Stimulated activated naive CD8-positive, alpha-beta T cell treated with anti-CD3 and anti-CD28 coated beads, Interleukin-15, Interleukin-2, amounts not matched to agents 100 U/mL and 50 U/mL, for 24 hours (primary cell): Measurements from ENCODE around the gene FOXP4.

Experiments
- ATAC-seq: fragments of 150-1000 bp; cut with Tn5 transposase; one replicate; pipeline ENCODE4 v1.10.0; 2021
- DNase-seq: peaks from one replicate; pipeline ENCODE4 v3.0.0; 2021

Gene FOXP4, protein sequence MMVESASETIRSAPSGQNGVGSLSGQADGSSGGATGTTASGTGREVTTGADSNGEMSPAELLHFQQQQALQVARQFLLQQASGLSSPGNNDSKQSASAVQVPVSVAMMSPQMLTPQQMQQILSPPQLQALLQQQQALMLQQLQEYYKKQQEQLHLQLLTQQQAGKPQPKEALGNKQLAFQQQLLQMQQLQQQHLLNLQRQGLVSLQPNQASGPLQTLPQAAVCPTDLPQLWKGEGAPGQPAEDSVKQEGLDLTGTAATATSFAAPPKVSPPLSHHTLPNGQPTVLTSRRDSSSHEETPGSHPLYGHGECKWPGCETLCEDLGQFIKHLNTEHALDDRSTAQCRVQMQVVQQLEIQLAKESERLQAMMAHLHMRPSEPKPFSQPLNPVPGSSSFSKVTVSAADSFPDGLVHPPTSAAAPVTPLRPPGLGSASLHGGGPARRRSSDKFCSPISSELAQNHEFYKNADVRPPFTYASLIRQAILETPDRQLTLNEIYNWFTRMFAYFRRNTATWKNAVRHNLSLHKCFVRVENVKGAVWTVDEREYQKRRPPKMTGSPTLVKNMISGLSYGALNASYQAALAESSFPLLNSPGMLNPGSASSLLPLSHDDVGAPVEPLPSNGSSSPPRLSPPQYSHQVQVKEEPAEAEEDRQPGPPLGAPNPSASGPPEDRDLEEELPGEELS

DNA sequence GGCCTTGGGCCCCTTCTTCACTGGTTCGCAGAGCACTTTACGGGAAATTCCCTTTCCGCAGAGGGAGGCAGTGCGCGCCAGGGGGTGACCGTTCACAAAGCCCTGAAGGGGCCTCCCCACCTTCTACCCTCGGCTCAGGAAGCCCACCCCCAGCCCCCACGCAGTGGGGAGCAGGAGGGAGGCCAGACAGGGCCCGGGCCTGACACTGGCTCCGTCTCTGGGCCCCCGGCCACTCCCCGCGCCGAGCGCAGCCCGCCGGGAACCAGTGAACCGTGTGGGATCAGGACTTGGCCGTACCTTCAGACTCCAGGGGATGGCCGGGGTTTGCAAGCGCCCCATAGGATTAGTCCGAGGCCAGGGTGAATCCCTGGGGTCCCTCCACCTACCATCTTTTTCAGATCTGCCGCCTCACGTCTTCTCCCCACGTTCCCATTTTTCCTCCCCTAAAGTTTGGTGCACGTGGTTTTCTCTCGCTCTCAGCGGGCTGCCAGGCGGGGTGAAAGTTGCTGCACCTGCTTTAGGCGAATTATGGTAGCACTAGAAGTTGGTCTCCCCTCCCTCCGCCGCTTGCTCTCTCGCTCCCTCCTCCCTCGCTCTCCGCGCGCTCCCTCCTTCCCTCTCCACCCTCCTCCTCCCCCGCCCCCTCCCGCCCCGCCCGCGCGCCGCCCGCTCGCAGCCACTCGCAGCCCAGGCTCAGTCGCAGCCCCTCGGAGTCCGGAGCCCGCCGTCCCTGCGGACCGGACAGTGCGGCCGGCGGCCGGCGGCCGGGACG lies at the start of gene FOXP4:
Gene FOXP4 (plus strand): TSS at position 679 of the 772 bp plus-strand sequence. CDS start 19,380 bp downstream, outside the sequence.
- ATAC-seq (peak; percentile 83), DNase-seq (peak; percentile 84)

- DNase-seq = no peak
- ATAC-seq = no peak
These were observed 48.6 kb upstream of the FOXP4 start for GRCh38 chr6:41497573-41497972.

DNA sequence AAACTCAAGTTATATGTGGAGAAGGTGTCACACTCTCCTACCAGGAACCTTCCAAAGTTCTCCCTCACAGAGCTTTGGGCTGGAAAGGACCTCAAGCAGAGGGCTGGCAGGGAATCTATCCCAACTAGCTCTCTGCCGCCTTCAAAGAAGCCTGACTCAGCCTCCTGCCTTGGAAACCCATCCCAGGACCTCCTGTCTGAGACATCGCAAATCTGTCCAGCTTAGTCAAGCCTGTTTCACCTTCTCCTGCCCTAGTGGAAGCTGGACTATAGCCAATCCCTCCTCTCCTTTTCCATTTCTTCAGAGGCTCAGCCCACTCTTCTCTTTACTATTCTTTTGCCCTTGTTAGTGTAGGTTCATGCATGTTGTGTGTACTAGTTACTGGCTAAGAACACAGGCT lies 48.2 kb upstream of the FOXP4 start:
- no peak for DNase-seq
- ATAC-seq = no peak

- ATAC-seq (peak; percentile 24), DNase-seq (no peak)
These were observed 47.1 kb upstream of the FOXP4 start for GRCh38 chr6:41498968-41499599.

GRCh38 chr6:41500561-41500960 lies 45.6 kb upstream of the FOXP4 start:
- no peak for ATAC-seq
- DNase-seq = no peak

DNA sequence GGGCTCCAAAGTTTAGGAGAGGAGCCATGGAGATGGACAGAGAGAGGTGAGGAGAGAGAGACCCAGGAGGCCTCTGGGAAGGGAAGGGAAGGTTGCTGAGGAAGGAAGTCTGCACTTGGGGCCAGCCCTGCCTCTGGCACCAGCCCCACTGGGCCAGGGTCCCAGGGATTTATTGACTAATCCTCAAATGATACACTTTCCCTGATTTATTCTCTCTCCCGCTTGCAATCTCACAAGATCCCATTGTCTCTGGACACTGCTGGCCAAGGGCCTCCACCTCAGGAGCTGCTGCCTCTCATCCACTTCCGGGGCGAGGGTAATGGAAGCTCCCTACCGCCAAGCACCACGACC lies 43.6 kb upstream of the FOXP4 start:
- ATAC-seq = no peak
- no peak for DNase-seq

DNA sequence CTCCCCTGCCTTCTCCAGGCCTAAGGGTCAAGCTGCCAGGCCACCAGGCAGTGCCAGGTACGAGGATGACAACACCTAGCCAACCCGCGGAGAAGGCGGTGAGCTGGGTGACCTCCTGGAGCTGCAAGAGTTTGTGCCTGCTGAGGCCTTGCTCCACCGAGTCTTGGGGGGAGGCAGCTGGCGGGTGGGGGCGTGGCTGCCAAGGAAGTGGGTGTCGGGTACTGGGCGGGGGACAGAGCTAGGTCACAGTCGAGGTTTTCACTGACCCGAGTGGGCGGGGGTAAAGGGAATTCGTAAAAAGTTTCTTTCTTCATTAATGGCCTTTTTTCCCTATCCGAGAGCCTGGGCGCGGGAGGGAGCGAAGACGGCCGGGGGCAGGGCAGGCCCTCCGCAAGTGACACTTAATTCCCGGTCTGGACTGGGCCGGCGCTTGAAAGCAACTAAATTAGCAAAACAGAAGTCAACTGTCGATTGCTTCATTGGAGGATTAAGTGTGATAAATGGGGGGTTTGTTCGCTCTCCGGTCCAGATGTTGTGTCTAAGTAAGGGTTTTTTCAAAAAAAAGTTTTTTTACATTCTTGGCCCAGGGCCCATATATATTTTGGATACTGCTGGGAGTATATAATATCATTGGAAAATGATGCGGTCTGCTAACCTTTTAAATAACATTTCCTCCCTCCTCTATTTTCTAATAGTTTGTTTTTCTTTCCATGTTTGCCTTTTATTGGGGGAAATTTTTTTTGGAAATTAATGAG lies 43.1 kb upstream of the FOXP4 start:
- DNase-seq = peak; percentile 14
- no peak for ATAC-seq

- DNase-seq (peak; percentile 52), ATAC-seq (peak; percentile 78)
These were observed 42.2 kb upstream of the FOXP4 start for GRCh38 chr6:41503827-41504465.

DNA sequence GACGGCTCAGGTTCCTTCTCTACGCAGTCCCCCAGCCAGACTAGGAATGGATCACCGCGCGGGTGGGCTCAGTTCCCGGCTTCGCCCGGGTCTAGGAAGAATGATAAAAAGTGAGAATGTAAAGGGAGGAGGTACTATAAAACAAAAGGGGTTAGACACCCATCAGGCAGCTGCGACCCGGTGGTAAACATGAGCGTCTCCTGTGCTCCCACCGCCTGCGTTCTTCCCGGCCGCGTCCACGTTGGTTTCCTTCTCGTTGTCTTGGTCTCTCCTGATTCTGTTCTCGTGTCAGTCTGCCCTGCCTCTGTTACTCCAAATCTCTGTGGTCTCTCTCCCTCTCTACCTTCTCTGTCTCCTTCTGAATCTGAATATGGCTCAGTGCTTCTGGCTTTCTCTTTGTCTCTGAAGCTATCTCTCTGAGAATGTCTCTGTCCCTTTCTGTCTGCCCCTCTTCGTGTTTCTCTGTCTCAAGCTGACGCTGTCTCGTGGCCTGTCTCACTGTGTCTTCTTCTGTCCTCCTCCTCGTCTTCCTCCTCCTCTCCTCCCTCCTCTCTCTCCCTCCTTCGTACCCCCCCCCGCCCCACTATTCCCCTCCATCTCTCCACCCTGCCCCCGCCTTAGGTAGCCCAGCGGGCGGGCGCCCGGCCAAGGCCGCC lies 41.6 kb upstream of the FOXP4 start:
- DNase-seq (no peak), ATAC-seq (no peak)

GRCh38 chr6:41505122-41506049 lies 40.8 kb upstream of the FOXP4 start:
- peak; percentile 19 for ATAC-seq
- DNase-seq = peak; percentile 40

DNA sequence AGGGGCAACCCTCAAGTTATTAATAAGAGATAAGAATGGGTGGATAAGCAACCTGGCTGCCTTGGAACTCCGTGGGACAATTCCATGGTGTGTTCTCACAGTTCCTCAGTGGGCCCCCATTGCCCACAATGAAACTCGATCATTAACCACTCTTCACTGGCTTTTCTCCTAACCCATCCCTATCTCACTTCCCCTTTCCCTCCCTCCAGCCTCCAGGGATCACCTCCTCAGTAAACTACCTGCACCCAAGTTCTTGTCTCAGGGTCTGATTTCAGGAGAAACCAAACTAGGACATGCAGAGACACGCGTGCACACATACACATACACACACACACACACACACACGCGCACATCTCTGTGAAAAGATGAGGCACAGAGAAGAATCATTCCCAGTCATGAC lies 37.7 kb upstream of the FOXP4 start:
- DNase-seq = no peak
- no peak for ATAC-seq

DNA sequence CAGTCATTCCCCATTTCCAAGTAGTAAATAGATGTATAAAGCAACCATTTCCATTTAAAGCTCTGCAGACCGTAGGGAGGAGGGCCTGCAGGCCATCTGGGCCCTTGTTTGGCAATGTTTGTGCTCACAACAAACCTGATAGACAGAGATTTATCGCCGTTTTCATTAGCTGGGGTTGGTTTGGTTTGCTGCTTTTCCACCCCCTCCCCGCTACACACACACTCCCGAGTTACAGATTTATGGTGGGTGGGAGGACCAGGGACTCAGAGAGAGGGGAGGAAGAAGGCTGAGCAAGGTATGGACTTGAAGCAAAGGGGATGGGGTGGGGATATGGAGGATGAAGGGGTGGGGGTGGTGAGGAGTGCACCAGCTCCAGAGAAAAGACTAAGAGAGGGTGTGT lies 36.6 kb upstream of the FOXP4 start:
- DNase-seq = no peak
- ATAC-seq = no peak

DNA sequence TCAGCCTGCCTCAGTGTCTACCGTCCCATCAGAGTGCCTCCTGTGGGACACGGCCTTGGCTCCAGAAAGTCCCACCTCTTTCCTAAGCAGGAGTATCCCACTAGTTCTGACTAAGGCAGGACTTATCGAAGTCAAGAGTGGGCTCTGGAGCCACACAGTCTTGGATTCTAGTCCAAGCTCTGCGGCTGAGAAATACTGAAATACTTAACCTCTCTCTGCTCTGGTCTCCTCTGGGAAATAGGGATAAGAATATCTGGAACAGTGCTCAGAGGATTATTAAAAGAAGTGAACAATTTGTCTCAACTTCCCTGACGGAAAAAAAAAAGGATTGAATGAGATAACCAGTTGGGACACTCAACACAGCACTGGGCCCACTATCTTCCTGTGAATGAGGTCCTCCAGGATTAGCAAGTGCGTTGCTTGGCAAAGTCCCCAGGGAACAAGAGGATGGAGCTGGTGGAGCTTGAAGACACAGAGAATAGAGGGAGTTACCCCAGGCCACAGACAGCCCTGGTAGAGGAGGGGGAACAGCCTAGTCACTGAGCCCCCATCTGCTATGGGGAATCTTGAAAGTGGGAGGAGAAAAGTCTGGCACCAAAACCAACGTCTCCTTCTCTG lies 34.6 kb upstream of the FOXP4 start:
- DNase-seq (no peak), ATAC-seq (no peak)

- ATAC-seq (no peak), DNase-seq (no peak)
These were observed 34.0 kb upstream of the FOXP4 start for GRCh38 chr6:41512146-41512701.

GRCh38 chr6:41515995-41516394 lies 30.2 kb upstream of the FOXP4 start:
- ATAC-seq (no peak), DNase-seq (no peak)

DNA sequence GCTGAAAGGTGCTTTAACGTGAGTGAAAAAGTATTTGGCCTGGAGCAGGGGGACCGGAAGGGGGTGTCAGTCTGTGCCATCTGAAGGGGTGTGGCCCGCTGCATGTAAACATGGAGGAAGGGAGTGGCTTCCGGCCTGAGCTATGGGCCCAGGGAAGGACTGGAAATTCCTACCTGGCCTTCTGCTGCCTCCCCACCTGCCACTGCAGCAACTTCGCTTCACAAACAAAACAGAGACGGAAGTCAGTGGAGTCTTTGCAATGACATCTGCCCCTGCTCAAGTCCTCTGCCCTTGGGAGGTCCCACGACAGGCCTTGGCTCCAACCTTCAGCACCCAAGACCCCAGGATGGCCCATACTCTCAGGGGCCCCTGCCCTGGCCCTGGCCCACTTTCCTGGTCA lies 28.1 kb upstream of the FOXP4 start:
- ATAC-seq (no peak), DNase-seq (no peak)

GRCh38 chr6:41519305-41519744 lies 26.9 kb upstream of the FOXP4 start:
- DNase-seq = no peak
- ATAC-seq = no peak
